NCI-H446 (cell line): ENCODE results near the gene BTBD16.

Experiments used
- DNase-seq, 2 experiments: peaks; one replicate each; lab custom pipeline; 2025; lab: John Stamatoyannopoulos, UW

BTBD16 gene

DNA sequence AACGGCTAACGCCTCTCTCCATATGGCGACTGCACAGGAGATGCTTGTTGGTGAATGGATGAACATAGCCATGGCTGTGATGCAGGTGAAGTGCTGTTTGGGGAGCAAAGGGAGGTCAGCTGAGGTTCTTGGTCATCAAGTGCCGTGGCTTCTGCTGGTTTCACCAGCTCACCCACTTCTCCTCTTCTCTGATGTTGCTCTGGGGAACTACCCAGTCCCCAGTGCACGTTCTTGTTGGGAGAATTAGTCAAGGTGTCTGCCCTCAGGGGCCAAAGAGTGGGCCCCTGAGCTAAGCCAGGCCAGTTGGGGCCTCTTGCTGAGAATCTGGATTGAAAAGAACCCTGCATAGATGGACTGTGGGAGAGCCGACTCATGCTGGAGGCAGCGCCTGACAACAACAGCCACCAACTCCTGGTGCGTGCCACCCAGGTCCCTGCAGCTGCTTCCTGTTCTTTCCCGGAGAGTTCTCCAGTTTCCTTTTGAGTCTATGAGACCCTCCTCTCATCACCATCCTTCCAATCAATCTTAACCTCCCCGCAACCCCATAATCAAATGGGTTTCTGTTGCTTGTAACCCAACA is 3.0 kb downstream of the BTBD16 start:
- DNase-seq: no peak

DNA sequence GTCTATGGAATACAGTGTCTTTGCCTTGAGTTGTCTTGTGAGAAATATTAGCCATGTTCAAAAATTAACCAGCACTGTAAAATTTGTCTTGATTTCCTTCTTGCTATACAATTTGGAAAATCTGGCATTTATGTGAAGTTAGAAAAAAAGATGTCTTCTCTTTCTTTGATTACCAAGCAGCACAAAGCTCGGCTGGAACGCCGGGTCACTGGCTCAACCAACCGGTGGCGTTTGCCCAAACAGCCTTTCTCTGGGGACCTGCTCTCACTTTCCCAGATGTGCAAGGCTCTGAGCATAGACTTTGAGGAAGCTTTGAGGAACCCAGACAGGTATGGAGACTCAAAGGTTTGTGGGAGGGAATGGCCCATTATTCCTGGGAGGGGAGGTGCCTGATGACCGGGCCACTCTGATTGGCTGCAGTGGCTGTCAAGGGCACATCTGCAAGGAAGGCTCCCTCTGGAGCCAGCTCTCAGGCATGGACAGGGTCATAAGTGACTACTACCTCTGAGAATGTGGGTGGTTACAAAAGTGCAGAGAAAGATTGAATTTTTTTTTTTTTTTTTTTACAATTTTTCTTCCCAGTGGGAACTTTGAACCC is 5.6 kb downstream of the BTBD16 start:
- no peak for DNase-seq

DNA sequence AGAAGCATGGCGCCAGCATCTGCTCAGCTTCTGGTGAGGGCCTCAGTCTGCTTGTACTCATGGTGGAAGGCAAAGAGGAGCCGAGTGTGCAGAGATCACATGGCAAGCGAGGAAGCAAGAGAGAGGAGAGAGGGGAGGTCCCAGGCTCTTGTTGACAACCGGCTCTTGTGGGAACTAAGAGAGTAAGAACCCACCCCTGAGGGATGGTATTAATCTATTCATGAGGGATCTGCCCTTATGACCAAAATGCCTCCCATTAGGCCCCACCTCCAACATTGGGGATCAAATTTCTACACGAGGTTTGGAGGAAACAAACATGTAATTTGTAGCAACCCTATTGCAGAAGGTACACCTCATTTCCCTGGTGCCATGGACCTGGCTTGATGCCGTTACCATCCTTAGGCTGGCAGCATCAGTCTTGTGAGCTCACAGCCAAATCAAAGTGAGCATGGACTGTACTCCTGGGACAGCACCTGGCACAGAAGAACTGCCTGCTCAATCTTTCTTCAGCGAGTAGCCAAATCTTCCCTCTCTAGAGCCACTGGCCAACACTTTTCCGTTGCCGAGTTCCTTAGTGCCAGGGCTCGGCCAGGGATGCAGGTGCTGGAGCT is 6.5 kb downstream of the BTBD16 start:
- no peak for DNase-seq

DNA sequence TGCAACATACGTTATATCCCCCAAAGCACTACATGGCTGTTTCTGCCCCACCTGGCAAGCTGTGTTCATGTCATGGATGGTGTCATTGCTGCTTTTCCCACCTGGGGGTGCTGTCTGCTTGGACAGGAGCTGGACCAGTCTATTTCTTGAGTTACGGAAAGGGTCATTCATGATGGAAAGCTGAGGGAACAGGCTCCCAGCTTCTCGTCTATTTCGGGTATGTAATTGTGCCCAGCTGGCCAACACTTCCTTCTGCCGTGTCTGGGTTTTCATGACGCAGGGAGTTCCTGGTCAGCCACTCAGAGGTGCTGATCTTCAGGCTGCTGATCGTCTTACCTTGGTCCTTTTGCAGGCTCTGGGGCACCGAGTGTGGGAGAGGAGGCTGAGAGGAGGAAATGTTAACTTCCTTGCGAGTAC is 8.6 kb downstream of the BTBD16 start:
- DNase-seq: peak in 1 of 2 experiments; percentile 42

DNA sequence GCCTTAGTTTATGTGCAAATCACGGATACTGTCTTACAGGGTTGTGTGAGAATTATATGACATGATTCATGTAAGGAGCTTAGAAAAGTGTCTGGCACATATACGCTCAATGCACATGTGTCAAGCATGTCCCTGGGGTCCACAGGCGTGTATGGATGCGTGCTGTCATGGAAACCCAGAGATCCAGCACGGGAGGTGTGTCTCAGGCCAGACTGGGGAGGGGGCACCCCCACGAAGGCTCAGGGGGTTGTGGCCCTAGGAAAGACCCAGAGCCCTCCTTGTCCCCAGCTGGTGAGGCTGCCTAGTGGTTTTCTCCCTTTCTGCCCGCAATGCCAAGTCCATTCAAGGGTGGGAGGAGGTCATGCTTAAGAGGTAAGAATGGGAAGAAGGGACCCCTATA is 9.1 kb downstream of the BTBD16 start:
- DNase-seq: no peak

DNA sequence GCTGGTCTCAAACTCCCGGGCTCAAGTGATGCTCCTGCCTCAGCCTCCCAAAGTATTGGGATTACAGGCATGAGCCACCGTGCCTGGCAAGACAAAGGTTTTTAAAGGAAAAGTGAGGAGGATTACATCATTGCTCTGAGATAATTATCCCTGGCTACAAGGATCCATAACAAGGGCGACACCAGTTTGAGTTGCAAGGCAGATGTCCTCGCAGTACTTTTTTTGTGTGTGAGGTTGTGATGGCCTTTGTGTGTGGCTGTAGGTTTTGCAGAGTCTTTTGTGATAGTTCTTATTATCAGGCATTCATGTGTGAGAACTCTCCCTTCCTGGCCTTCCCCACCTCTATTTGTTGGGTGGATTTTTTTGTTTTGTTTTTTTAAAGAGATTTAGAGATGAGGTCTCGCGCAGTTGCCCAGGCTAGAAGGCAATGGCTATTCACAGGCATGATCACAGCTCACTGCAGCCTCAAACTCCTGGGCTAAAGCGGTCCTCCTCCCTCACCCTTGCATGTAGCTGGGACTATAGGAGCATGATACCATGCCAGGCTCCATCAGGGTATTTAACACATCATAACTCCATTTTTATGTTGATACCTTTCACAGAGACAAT is 10.0 kb downstream of the BTBD16 start:
- no peak for DNase-seq

DNA sequence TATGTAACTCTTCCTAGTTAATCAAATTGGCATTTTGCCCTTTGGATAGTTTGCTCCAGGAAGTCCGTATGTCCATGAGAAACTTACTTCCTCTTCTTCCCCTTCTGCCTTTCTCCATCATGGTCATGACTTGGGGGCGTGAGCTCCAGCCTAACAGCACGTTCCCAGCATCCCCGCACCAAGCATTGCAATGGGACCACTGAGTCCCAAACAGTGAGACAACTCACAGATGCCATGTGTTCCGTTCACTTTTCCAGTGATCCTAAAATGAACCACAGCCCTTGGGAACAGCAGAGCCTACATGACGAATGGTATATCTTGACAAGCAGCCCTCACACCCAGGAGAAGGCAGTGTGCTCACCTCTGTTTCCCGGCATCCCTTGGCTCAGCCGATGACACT is 10.7 kb downstream of the BTBD16 start:
- DNase-seq: no peak

DNA sequence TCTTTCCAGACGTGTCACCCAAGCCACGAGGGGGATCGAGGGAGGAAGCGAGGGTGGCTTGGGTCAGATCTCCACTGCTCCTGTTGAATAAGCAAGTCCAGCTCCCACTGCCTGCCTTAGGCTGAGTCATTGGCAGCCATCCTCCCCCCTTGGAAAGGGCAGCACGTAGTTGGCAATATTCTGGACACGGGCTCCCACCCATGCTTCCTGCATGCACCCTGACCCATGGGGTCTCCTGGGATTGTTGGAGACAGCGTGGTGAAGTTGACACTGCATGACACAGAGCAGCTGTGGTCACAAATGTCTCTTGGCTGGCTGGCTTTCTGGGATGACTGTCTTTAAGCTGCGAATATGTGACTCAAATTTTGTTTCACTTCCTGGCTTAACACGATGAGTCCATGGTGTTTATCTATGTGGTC is 11.2 kb downstream of the BTBD16 start:
- DNase-seq: no peak

DNA sequence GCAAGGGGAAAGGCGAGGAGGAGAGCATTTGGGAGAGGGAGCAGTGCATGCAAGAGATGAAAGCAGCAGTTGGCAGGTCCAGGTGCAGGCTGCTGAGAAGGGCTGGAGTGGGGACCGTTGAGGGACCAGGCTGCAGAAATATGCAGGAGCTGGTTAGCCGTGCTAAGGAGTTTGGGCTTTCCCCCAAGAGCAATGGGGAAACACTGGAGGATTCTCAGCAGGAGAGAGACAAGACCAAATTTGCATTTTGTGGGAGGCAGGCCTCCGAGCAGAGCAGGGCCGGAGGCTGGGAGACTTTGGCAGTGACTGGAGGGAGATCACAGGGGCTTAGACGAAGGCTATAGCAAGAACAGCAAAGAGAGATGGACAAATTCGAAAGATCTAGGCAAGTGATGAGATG is 11.8 kb downstream of the BTBD16 start:
- DNase-seq: no peak

DNA sequence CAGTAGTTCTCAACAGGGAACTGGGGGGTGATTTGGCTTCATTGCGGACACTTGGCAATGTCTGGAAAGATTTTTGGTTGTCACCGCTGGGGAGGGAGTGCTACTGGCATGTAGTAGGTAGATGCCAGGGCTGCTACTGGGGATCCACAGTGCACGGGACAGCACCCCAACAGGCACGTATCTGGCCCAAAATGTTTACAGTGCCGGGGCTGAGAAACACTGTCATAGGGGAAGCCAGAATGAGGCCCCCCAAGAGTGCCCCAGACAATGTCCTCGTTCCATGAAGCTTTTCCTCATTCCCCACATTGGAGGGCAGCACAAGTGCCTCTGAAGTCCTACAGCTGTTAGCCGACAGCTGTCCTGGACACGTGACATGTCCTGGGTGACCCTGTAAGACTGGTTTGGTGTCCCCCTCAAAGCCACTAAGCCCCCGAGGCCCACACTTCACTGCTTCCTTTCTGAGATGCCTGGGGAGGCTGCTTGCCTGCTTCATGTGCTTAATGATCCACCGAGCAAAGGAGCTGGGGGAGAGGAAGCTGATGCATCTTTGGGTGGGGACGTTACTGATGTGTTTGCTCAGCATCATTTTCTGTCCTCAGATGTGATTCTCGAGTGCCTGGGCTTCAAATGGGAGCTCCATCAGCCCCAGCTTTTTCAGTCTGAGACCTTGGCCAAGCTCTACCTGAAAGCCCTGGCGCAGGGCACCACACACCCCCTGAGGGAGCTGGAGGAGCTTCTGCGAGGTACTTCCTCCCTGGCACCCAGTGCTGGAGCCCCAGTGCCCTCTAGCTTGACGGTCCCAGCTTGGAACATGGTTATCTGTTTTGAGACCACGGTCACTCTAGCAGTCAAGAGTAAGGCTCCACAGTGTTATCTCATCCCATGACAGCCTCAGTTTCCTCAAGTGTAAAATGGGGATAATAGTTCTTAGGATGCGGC is 14.7 kb downstream of the BTBD16 start:
- no peak for DNase-seq

DNA sequence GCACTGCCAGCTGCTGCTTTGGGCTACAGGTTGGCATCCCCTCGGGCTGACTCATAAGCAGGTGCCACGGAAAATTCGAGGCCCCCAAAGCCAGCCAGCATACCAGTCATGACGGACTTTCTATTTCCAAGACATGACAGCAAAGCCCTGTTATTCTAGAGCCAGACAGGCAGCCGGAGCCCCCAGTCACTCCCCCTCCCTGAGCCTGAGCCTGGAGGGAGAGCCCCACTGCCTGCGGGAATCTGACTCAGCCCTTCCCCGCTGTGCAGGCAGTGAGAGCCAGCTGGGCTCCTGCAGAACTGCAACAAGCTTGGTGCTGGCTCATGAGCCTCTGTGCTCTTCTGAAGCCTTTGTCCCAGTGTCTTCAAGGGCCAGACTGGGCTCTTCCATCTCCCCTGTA is 15.8 kb downstream of the BTBD16 start:
- DNase-seq: peak; percentile 47 to 76

DNA sequence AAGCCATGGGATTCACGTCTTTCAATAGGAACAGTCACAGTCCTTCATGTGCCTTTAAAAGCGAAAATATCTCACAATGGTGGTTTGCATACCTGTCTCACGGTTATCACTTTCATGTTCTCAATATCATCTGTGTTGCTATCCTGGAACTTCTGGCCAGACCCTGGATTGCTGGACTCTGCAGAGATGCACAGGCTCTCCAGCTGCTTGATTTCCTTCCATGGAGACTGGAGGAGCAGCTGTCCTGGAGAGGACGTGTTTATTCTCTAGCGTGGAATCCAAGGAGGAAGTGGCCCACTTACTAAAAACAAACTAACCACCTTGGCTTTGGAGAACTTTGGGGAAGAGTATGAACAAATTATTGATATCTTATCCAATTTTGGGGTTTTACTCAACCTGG is 16.5 kb downstream of the BTBD16 start:
- DNase-seq: no peak

DNA sequence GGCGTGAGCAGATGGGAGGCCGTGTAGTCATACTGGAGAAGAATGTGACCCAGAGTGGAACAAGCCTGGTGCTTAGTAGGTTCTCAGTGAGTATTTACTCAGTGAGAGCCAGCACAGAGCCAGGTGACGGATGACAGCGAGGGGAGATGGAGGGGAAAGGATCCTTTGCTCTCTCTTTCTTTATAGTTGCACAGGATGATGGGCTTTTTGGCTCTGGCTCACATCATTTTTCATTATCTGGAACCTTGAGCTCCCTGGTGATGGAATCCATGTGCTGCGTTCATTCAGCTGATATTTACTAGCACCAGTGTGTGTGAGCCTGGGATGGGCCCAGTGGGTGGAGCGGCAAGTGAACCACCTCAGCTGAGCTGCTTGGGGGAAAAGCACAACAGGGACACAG is 17.2 kb downstream of the BTBD16 start:
- no peak for DNase-seq

DNA sequence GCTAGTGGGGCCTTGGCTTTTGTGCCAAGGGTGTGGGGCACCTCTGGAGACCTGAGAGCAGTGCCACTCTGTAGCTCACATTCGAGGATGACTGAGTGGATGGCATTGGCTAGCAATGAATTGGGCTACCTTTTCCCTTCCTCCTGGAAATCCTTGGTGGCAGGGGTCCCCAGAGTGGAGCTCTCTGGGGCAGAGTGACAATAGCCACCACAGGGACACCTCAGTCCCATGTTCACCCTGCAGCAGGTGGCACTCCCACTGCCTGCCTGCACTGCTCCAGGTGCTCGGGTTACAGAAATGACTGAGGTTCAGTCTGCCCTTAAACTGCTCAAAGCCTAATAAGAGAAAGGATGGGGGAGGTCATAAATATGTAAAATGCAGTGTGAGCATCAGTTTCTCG is 17.8 kb downstream of the BTBD16 start:
- no peak for DNase-seq

DNA sequence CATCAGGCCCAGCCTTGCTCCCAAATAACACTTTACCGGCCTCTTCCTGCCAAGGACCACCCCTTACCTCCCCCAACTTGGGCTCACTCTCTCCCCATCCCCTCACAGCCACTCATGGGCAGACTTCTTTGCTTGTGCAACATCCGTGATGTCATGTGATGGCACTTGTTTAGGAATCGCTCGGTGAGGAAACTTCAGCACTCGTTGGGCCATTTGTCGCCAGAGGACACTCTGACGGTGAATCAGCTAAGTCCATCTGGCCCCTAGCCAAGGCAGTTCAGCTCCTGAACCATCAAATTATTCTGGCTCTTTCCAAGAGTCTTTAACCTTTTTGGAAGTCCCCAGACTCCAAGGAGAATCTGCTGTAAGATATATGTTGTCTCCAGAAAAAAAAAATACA is 19.2 kb downstream of the BTBD16 start:
- DNase-seq: no peak

DNA sequence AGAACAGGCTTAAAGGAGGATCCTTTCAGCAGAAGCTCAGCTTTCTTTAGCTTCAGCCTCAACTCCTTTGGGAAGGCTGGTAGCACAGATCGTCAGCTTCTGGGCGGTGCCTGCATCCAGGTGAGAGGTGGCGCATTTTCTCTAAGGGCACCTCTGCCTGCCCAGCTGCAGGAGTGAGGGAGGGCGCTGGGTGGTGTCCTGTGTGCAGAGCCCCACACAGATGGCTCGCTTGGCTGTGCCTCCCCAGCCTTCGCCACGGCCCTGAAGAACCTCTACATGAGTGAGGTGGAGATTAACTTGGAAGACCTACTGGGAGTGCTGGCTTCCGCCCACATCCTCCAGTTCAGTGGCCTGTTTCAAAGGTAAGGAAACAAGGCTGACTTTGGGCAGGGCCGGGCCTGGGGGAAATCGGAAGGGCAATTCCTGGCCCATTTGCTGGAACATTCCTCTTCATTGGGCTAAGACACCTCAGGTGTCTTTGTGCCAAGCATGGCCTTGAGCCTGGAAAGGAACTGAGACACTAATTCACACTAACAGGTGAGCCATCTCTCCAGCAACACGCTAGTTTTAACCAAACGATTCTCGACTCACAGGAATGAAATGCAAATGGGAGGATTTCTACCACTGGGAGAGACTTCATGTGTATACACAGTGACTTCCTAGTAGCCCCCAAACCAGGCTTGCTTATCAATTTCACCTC is 19.9 kb downstream of the BTBD16 start:
- DNase-seq: no peak

DNA sequence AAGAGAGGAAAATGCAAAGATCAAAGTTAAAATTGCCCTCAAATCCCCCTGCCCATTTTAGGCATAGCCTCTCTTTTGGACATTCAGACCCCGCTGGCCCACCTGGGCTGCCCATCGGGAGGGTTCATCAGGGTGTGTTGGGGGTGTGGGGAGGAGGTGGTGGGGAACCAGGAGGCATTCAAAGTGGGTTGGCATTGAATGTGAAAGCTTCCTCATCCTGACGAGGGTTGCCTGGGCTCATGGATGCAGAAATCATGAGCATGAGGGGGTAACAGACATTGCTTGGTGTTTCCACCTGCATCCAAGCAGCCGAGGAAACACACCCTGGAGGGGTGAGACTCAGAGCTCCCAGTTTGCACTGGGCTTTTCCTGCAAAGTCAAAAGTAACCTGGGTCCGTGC is 20.6 kb downstream of the BTBD16 start:
- DNase-seq: no peak

DNA sequence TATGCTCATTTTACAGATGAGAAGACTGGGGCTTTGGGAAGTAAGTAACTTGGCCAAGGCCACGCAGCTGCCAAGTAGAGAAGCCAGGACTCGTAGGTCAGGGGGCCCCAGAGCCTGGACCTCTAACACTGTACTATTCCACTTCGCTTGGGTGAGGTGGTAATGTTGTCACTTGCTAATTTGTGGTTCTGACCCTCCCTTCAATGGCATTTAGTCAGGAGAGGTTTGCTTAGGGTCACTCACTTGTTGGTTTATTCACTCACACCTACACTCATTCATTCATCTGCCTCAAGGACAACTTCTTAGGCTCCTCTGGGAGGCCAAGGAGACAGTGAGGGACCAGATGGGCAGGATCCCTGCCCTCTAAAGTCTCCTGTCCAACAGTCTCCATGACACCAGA is 21.3 kb downstream of the BTBD16 start:
- DNase-seq: no peak

DNA sequence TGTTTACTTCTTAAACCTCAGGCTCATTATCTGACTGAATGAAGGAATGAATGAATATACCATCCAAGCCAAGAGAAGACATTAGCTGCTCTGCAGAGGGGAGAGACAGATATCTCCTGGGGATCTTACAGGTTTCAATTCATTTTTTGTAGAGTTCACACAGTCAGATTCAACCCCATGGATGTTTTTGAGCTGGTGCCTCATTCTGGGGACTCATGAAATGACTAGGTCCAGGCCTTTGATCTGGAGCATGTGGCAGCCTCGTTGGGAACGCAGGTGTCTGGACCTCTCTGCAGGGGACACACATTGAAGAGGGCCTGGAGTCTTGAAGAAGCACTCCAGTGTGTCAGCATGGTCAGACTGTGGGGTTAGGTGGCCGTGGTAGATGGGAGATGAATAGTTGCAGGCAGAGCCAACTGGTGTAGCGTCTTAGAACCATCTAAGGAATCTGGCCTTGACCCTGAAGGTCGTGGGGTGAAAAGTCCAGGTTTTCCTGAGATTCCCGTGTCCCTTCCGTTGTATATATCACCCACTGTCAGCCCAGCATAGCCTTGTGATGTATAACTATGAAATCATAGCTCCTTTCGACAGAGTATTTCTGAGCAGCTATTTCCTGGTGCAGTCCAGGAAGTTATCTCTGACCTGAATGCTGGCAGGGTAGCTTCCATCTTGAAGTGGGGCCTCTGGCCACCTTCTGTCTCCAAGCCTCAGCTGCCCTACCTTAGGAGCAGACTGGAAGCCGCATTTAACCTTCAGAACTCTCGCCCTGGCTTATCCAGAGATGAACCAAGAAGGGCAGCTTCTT is 22.3 kb downstream of the BTBD16 start:
- no peak for DNase-seq

DNA sequence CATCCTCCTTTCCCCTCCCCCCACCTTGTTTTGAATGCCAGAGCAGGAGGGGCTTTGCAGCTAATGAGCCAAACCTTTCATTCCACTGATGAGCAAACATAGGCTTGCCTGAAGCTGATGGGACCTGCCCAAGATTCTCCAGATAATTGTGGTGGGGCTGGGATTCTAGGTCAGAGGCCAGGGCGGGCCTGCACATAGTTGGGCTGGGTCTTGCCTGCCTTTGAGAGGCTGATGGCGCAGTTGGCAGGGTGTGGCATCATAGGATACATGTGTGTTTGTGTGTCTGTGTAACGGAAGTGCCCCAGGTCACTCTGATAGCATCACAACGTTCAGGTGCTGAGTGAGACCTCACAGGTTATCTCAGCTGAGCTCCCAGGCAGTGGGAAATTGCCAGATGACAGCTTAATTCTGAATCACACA is 22.9 kb downstream of the BTBD16 start:
- no peak for DNase-seq
